Upper lobe of right lung (tissue), 1 donor: ENCODE measurements around the gene SMAD7. TPM values are rescaled to one million over a fixed set of nuclear protein-coding genes. Genes with fewer than 3 reads are reported as not detected.
A peak's percentile ranks its signal among the peaks of the same experiment; 100 is the strongest.

Experiments
- ATAC-seq: fragments of 200-7000 bp; cut with Tn5 transposase; one replicate; pipeline ENCODE4 v1.9.1; 2020; ENCODE audit warnings: mild to moderate bottlenecking, moderate library complexity
- DNase-seq: peaks from one replicate; pipeline ENCODE4 v3.0.0-alpha.2; 2020
- H3K27ac ChIP-seq: fragments of 200-600 bp; one replicate; pipeline ENCODE4 v1.8.0; 2022
- H3K27me3 ChIP-seq: fragments of 200-600 bp; one replicate; pipeline ENCODE4 v1.8.0; 2022; ENCODE audit warnings: mild to moderate bottlenecking
- H3K36me3 ChIP-seq: fragments of 200-600 bp; one replicate; pipeline ENCODE4 v1.8.0; 2022
- H3K4me1 ChIP-seq: fragments of 200-600 bp; one replicate; pipeline ENCODE4 v1.8.0; 2022
- H3K4me3 ChIP-seq: fragments of 200-600 bp; one replicate; pipeline ENCODE4 v1.8.0; 2022; ENCODE audit warnings: mild to moderate bottlenecking
- H3K9me3 ChIP-seq: fragments of 200-600 bp; one replicate; pipeline ENCODE4 v1.8.0; 2022
- CTCF ChIP-seq: fragments of 200-600 bp; IDR thresholded peaks from one replicate; pipeline ENCODE4 v1.8.0; 2022; ENCODE audit warnings: antibody characterized with exemption
- intact Hi-C: fragments of 100-400 bp; cut with DNase I; formaldehyde crosslinking; loops from one replicate; pipeline ENCODE4 v1.11.0; 2022
- total RNA-seq: library from RNA; stranded (reverse); fragmentation: NEBNext Ultra II Directional; extraction: Animal tissue kit (Norgen Biotek cat#: 25700); gene quantifications from one replicate; pipeline ENCODE4 v1.2.1, GENCODE V29; 2021
- donor health status: DM: no; HTN: yes; CAD: no; lungs with severe emphysema.

SMAD7 gene
- total RNA-seq, 1 donor from 2014 or later: 68.9 TPM

DNA sequence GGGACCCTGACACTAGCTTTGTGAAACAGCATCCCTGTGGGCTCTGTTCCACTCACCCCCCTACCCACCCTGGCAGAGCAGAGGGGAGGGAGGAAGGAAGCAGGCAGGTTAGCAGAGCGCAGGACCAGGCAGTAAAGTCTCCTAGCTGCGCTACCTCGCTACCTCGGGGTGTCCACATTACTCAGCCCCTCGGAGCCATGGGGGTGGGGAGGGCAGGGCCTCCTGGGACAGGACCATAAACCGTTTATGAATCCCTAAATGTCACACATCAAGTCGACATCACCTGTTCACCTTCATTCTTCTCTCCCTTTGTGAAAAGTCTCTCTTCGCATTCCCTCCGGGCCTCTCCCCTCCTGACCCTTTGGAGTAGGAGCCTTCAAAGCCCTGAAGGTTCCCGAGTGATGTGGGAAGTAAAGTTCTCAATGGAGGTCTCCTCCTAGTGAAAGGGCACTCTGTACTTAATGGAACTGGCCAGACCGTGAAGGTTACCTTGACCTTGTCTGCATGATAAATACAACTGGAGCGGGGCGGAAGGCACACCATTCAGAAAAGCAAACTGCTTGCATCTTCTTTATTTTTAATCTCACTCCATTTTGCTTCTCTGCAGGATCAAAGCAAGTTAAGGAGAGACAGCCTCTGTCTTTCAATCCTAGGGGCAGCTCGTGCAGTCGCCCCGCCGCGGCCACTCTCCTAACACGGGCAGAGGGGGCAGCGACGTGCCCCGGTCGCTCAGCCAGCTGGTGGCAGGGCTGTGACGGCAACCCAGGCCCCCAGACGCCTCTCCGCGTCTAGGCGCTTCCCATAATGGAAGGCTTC lies 23.7 kb upstream of the SMAD7 start:
- no peaks in the 10 kb centered on the region for H3K36me3 ChIP-seq
- ATAC-seq: no peak
- H3K4me1 ChIP-seq: no peaks in the 10 kb centered on the region
- H3K27me3 ChIP-seq: no peaks in the 10 kb centered on the region
- H3K4me3 ChIP-seq: peak overlapping the region; percentile 64
- peak overlapping the region; percentile 85 for H3K27ac ChIP-seq
- intact Hi-C loops: no loop called here
- no peaks in the 10 kb centered on the region for H3K9me3 ChIP-seq
- no peak for DNase-seq
- TF ChIP-seq CTCF: no peak

DNA sequence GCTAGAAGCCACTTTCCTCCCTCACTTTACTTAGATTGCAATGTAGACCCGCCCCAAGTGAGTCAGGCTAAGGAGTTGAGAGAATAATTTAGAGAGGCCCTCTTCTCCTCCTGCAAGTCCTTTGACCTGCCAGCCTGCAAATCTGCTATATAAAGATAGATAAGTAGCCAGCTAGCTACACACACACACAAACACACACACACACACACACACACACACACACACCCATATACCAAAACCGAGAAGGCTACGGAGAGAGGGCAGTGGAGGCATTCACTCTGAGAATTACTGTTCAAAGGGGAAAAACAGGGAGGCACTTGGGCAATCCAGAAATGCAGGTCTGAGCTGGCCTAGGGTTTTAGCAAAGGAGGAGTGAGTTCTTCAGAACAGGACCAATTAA lies 23.0 kb upstream of the SMAD7 start:
- Histone ChIP-seq H3K4me1 (no peaks in the 10 kb centered on the region), H3K9me3 (no peaks in the 10 kb centered on the region), H3K27ac (no peak overlapping the region), H3K4me3 (no peak overlapping the region), H3K36me3 (no peaks in the 10 kb centered on the region), H3K27me3 (no peaks in the 10 kb centered on the region)
- ATAC-seq: peak; percentile 18
- intact Hi-C loops: no loop called here
- no peak for TF ChIP-seq CTCF
- DNase-seq: no peak

DNA sequence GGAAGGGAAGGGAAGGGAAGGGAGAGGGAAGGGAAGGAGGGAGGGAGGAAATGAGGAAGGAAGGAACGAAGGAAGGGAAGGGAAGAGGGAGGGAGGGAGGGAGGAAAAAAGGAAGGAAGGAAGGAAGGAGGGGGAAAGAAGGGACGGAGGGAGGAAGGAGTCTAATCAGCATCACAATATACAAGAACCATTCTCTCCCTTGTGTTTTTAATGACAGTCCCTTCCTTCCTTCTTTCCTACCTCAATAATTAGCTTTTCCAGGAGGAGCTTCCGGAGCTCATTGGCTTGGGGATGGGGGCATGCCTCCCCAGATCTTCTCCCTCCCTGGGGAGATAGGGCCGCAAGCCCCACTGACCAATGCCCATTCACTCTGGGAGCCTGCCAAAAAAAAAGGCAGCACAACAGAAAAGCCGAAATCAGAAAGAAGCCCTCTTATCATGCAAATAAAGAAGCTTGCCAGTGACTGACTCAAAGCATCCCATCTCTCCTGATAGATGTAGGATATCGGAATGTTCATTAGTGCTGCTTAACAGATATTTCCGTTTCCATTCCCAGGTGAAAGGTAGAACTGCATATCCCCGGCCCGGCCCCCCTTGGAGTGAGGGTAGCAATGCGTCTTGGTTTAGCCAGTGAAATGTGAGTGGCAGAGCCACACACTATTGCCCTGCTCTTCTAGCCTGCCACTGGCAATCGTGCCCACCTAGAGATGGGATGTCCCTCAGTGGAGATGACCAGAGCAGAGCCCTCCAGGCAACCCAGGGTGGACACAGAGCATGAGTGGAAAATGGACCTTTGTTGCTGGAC lies 17.8 kb upstream of the SMAD7 start:
- DNase-seq: no peak
- Histone ChIP-seq H3K27me3 (no peaks in the 10 kb centered on the region), H3K4me1 (no peaks in the 10 kb centered on the region), H3K36me3 (no peaks in the 10 kb centered on the region), H3K4me3 (no peak overlapping the region), H3K27ac (no peak overlapping the region), H3K9me3 (no peaks in the 10 kb centered on the region)
- ATAC-seq: no peak
- no peak for TF ChIP-seq CTCF
- intact Hi-C loops: no loop called here

DNA sequence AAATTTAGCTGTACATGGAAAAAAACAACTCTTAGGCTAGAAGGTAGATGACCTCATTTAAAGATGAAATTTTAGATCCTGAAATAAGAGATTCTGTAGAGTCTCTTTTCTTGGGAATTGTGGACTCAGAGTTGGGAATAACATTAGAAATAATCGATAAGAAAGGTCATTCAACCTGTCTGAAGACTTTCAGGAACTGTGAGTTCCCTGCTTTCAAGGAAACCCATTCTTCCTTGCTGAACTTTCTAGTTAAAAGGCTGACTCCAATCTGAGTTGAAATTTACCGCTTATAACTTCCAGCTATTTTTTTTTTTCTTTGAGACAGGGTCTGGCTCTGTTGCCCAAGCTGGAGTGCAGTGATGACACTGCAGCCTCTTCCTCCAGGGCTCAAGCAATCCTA lies 16.8 kb upstream of the SMAD7 start:
- Histone ChIP-seq H3K4me1 (no peaks in the 10 kb centered on the region), H3K27ac (no peak overlapping the region), H3K36me3 (no peaks in the 10 kb centered on the region), H3K4me3 (no peak overlapping the region), H3K27me3 (no peaks in the 10 kb centered on the region), H3K9me3 (no peaks in the 10 kb centered on the region)
- intact Hi-C loops: no loop called here
- TF ChIP-seq CTCF: no peak
- DNase-seq: no peak
- no peak for ATAC-seq

DNA sequence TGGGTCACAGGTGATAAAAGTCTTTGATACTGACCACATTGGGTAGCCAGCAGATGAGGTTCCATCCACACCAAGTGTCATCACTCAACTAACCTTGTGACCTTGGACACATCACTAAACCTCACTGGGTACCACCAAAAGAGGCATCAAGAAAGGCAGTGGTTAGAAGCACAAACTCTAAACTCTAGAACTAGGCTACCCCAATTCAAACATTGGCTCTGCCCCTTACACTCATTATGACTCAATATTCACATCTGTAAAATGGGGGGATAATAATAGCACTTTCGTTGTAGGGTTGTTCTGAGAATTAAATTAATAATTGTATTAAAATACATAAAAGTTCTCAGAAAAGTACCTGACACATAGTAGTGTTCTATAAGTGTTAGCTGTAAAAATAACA lies 15.8 kb upstream of the SMAD7 start:
- Histone ChIP-seq H3K27ac (no peak overlapping the region), H3K27me3 (no peaks in the 10 kb centered on the region), H3K9me3 (no peaks in the 10 kb centered on the region), H3K36me3 (no peaks in the 10 kb centered on the region), H3K4me1 (no peaks in the 10 kb centered on the region), H3K4me3 (no peak overlapping the region)
- TF ChIP-seq CTCF: no peak
- DNase-seq (no peak), ATAC-seq (no peak)
- intact Hi-C loops: no loop called here
